HG03521 (cell line): ENCODE data around the gene TBC1D22A.
"Not testable (repeated sequence)": the region's sequence is repeated elsewhere in the genome, so short reads cannot be mapped to it uniquely, and the experiment has no call there.

Experiments
- ATAC-seq: cut with Tn5 transposase; IDR thresholded peaks from one replicate; pipeline ENCODE4 v1.9.1; 2021; ENCODE audit warnings: mild to moderate bottlenecking, moderate library complexity; ENCODE audit not compliant: unreplicated experiment

TBC1D22A gene

DNA sequence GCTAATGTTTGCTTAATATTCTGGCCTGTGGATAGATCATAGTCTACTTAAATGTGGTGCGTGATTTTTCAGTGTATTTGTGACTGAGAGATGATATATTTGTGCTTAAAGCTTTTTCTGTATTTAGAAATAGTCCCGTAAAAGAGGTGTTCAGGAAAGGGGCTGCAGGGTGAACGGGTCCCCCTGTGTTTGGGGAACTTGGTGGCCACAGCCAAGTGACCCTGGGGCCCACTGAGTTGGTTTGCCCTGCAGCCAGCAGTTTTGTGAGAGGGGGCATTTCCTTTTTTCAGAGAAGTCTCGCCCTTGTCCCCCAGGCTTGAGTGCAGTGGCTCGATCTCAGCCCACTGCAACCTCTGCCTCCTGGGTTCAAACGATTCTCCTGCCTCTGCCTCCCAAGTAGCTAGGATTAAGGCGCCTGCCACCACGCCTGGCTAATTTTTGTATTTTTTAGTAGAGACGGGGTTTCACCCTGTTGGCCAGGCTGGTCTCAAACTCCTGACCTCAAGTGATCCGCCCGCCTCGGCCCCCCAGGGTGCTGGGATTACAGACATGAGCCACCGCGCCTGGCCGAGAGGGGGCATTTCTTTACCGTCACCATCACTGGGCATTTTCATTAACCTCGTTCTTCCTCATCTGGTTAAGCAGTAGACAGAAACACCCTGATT, 287.4 kb downstream of the TBC1D22A start:
- not testable (repeated sequence) for ATAC-seq

DNA sequence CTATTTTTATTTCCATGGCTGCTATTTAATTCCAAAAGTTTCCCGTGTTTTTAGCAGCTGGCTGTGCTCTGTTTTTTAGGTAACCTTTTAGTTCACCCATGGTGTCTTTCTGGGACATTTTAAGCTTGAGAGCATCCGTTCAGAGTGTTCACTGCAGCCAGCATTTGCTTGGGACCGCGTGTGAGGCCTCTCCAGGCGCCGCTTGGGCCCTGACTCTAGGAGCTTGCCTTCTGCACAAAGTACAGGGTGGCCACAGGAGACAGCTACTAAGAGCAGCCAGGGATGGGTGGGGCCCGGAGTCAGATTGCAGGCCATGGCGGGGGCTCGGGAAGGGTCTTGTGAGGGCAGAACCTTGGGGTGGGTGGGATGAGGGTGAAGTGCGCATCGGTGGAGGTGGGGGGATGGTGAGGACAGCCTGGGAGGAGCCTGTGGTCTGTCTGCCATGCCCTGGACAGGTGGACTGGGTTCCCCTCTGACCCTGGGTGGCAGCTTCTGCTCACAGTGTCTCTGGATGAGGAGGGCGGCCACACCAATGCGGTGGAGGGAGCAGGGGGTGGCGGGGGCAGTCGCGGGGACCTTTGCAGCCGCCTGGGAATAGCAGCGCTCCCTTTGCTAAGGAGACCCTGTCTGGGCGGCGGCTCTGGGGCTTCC, 288.1 kb downstream of the TBC1D22A start:
- no peak for ATAC-seq

DNA sequence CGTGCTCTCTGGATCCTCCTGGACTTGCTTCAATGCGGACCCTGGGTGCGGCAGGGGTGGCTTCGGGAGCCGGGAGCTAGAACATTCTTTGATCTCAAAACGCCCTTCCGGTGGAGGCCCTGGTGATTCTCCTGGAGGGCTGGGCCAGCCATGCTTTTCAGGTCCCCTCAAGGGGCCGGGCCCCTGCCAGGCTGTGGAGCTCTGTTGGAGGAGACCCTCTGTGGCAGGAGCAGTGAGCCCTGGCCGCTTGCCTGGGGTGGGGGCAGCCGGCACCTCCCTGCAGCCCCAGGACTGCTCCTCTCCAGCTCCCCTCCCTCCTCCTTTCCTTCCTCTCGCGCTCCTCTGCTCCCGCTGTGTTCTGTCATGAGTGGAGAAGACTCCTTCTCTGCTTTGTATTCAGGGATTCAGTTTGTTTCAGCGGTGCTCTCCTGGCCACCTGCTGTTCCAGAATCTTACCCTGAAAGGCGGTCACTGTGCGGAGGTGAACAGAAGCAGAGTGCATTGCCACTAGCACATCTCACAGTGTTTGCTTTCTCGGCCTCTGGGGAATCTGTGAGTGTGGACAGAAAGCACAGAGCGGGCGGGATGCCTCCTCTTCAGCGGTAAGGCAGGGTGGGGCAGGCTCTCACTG, 289.1 kb downstream of the TBC1D22A start:
- ATAC-seq = no peak

DNA sequence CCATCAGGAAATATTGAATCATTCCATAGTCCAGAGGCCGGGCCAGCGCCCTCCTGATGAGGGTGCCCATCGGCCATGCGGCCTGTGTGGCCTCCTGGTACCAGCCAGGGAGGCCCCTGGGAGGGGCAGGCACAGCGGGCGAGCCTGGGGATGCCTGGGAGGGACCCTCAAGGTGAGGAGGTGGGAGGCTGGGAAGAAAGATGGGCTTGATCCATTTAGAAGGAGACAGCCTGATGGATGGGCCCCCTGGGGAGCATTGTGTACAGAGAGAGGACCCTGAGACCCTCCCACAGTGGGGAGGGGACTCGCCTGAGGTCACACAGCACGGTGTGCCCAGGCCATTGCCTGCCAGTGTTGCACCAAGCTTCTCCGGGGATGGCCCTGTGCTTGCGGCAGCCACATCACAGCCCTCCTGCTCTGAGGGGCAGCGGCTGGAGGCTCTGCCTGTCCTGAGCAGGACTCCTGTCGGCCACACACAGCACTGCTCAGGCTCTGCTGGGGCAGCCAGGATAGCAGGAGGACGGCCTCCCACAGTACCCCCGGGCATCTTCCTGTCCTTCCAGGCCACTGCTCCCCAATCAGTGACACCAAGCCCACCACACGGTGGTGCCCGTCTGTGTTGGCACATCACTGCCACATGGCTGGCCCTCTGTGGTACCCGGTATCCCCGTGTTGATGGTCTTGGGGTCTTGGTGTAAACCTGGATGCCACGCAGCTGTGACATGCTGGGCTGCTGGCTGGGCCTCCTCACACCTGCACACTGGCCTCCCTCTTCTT, 290.0 kb downstream of the TBC1D22A start:
- no peak for ATAC-seq

DNA sequence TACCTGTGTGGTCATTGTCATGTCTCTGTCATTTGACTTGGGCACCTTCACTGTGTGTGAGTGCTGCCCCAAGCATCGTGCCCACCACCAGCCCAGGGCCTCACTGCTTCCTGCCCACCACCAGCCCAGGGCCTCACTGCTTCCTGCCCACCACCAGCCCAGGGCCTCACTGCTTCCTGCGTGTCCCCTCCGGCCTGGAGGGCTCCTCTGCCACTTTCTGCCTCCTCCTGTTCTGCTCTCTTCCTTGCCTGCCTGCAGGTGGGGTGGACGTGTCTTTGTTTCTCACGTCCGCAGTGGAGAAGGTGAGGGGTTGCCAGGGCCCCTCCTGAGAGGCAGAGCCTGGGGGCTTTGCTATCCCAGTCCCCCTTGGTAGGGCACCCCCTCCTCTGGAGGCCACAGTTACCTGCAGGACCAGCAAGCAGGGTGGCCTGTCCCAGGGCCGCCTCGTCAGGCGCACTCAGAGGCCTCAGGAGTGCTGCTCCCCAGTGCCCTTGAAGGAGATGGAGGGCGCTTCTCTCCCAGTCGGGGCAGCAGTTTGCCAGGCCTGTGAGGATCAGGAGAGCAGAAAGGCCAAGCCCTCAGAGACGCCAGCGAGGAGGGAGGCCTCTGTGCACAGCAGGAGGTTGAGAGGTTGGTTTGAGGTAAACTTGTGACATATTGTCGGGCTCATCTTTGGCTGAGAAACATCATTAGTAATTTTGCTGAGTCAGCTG, 290.7 kb downstream of the TBC1D22A start:
- ATAC-seq = no peak

DNA sequence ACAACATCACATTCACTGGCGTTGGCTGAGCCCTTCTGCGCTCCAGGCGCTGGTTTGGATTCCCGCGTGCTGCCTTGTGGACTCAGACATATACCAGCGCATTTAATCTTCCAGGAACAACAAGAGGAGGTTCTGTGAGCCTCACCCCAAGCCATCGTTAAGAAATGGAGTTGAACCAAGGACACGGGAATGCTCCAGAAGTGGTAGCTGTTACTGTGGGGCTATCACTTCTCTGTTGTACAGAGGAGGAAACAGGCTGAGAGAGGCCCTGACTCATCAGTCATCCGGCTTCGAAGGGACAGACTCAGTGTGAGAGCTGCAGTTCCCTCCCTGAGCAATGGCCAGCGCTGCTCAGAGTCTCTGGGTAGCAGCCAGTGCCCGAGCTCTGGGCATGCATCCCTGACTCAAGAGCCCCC, 291.3 kb downstream of the TBC1D22A start:
- no peak for ATAC-seq

DNA sequence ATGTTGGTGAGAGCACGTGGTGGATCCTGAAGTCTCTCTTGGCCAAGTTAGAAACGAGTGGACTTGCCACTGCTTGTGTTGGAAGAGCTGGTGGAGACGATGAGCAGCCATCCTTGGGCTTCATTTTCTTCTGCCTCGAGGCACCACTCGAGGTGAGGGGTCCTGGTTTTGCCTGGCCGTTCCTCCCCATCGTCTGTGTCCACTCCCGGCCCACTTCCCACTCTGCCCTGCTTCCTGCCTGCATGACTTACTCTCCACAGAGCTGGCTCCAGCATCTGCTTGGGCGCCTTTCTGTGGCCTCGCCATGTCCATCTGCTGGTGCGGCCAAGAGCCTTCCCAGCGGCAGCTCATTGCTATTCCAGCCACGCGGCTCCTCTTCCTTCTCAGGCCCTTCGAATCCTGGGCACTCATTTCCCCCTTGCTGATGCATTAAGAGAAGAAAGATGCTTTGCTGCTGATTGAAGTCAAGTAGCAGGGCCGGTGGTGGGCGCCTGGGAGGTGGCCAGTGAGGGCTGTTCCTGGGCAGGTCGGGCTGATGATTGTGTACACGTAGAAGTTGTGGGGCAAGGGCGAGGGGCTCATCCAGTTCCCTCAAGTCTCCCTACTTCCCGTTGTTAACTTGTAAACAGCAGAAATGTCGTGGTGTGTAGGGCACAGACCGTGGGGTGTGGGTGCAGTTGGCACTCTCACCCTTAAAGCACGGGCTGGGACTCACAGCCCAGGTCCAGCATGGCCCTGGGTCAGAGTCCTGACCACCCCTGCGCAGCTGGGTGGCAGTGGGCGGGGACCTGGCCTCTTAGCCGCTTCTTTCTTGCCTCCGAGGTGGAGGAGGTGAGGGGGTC, 292.0 kb downstream of the TBC1D22A start:
- no peak for ATAC-seq

DNA sequence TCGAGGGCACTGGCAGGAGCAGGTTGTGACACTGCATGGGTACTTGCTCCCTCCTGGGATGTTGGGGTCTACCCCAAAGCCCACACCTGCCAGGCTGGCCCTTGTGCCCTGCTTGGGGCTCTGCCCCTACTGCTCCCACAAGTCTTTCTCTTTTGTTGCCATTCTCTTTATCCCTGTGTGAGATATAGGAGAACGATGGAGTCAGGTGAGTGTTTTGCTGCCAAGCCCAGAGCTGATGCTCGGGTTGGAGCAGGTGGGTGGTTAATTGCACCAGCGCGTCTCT, 292.6 kb downstream of the TBC1D22A start:
- ATAC-seq = no peak

DNA sequence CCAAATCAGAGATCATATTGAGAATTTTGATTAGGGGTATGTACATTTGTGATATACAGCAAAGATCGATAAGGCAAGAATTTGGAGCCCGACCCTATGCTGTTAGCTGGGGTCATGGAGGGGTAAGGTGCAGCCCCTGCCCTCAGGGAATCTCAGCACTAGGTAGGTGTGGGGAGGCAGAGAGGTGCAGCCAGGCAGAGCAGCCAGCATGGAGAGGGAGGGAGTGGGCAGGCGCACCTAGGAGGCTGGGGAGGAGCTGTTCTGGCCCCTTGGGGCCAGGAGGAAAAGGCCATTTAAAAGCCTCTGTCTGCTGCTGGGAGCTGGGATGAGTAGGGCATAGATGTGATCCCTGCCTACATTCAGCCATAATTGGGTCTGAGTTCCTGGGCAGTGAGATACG, 293.0 kb downstream of the TBC1D22A start:
- ATAC-seq = no peak

DNA sequence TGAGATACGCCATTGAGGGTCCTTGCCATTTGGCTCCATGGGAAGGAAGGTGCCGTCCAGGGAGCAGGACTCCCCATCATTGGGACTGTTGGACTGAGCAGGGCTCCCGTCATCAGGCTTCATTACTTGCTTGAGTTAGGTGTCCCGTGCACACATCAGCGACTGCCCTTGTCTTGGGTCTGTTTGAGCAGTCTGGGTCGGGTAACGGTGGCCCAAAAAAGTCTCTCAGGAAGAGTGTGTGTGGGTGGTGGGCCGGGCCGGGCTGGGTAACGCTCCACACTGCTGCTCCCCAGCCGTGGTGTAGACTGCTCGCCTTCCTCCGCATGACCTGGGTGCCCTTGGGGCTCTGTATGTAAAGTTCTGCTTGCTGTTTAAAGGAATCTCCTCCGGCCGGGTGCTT, 293.5 kb downstream of the TBC1D22A start:
- no peak for ATAC-seq

DNA sequence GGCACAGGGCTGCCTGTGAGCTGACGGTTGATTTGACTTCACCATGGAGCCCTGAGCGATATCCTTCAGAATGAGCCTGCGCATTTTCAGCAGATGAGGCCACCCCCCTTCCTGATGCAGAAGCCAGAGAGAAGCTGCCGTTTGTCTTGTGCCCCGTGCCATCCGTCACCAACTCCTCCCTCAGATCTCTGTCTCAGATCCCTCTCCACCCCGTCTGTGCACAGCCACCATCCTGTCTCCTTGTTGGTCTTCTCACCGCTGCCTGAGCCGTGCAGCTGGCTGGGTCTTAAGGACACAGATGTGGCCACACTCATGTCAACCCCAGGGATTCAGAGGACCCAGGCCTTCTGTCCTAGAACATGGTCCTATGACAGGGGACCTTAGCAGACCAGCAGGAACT, 293.9 kb downstream of the TBC1D22A start:
- no peak for ATAC-seq

DNA sequence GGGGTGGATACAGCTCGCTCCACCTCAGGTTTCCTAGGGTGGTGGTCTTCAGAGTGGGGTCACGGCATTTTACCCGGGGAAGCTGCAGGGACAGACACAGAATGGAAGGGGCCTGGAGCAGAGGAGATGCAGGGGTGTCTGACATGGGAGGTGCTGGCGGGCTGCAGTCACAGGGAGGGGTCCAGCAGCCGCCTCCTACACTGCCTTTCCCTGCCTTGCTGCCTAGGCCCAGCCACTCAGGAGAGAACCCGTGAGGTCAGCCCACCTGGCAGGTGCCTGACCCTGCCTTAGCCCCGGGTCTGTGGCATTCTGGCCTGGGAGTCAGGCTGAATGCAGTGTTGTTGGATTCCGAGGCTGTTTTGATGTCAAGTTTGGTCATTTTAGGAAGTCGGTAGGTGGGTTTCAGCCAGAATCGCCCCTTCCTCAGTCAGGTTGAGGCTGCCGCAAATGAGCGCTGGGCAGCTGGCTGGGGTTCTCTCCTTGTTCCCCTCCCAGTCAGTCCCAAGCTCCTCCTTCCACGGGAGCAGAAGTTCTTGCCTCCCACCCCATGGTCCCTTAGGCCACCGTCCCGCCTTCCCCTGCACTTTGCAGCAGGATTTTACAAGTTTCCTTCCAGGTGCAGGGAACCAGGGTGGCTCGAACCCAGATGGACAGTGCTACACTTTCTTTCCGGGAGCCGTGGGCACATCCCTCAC, 294.5 kb downstream of the TBC1D22A start:
- no peak for ATAC-seq

DNA sequence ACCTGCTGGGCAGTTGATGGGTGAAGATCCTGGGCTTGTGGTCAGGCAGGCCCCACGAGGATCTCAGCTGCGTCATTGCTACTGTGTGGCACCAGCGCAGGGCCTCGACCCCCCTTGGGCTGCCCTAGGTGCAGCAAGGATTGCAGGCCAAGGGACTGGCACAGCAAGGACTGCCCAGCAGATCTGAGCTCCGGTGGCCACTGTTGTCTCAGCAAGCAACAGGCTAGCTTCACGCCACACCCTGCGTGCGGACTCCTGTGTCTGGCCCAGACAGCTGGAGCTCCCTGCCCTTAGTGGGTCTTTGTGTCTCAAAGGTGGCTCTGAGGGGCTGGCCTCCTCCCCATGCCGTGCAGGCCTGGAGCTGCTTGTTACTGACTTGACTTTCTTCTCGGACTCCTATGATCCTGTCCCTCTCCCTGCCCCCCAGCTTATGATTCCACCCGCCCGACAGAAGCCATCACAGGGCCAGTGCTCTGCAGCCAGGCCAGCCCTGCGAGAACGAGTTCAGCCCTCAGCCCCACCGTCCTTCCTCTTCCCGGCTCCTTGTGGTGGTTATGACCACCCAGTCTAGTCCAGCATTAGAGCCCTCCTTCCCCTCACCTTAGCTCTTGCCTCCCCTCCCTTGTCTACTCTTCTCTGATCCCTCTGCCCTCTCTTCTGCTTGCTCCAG, 295.6 kb downstream of the TBC1D22A start:
- no peak for ATAC-seq

DNA sequence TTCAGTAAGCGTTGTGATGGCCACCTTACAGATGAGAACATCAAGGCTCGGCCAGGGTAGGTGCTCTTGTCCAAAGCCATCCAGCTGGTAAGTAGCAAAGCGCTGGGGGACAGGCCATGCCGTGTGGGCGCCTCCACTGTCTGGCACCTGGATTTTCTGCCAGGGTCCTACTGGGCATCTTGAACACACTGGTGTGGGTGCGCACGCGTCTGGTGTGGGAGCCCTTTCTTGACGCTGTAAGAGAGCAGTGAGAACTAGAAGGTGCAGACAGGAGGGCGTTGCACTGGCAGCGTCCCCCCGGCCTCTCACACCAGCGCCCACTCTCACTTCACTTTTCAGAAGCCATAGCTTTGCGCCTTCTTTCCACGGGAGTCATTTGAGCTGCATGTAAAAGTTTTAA, 296.6 kb downstream of the TBC1D22A start:
- no peak for ATAC-seq

DNA sequence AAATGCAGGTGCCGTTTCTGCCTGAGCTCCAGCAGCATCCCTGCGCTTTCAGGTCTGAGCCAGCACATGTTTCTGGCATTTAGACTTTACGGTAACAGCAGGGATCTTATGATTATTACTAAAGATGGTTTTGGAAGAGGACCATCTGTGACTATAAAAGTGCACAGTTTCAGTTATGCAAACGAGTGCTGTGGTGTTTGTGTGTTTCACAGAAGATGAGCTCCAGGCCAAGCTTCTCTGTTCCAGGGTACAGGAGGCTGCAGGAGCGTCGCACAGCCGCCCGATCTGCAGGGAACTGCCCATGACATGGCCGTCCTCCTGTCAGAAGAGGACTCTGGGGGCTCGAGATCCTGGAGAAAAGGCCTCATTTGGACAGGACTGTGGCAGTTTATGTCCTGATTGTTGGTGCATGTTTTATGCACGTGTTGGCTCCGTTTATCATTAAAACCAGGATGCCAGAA, 297.3 kb downstream of the TBC1D22A start:
- ATAC-seq = no peak

DNA sequence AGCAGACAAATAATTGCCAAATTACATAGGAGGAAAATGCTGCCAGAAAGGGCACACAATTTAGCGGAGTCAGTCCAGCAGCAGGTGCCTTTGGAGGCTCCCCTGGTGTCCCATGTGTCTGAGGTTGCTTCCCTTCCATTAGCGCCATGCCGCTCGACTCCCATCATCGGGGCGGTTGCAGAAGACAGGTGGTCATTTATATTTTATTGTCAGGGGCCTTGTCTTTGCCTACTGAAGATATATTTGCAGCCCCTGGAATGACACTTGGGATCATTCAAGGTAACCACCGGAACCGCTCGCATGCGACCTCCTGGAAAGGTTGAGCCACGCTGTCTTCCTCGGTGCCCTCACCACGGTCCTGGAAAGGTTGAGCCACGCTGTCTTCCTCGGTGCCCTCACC, 298.3 kb downstream of the TBC1D22A start:
- no peak for ATAC-seq

DNA sequence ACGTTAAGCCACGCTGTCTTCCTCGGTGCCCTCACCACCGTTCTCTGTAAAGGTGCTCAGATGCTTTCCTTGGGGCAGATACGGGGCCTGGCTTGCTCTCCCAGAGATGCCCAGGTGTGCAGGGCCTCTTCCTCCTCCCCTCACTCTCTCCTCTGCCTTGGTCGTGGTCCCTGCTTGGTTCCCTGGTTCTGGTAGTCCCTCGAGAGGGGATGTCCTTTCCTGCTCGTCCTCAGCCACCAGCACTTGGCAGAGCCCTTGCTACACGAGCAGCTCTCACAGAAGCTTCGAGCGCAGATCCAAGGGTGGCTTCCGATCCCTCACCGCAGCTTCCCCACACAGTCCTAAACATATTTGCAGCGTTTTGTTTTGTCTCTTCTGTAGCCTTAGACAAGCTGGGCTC, 298.8 kb downstream of the TBC1D22A start:
- no peak for ATAC-seq

DNA sequence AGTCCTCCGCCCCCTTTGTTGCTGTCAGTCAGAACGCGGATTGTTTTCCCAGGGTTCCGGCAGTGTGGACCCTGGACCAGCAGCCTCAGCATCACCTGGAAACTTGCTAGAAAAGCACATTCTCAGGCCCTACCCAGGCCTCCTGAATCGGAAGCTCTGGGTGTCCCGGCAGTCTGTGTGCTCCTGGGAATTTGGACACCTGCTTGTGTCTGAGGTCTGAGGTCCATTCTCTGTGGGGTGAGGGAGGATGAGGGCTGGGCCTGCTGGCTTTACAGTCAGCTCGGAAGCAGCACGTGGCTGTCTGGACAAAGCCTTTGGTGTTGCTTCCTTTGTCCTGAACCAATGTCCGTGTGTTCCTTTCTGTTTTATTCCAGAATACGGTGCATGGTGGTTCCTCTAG, 299.7 kb downstream of the TBC1D22A start:
- no peak for ATAC-seq

DNA sequence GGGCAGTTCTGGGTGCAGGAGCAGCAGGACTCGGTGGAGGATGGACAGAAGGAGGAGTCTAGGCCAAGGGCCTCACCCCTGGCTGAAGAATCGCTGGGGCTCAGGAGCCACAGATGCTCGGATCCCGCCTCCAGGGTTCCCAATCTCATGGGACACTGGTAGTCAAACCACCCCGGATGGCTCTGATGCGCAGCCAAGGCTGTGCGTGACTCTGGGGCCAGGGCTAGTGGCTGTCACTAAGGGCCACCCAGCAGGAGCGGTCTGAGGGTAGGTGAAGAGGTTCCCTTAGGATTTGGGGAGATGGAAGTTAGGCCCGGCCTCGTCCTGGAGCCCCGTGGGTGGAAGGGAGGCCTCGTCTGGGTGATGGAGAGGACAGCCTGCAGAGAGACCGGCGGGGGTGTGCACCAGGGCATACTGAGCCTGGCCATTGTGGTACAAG, 300.6 kb downstream of the TBC1D22A start:
- no peak for ATAC-seq
